Uterus (tissue), 4 donors: ENCODE measurements around the gene PLD2. TPM values are rescaled to one million over a fixed set of nuclear protein-coding genes. Genes with fewer than 3 reads are reported as not detected.

Experiments used
- DNase-seq, 2 donors: peaks; one replicate each; pipeline ENCODE4 v3.0.0-alpha.2; 2019 to 2020
- H3K27ac ChIP-seq, 2 donors: fragments of 200-600 bp; sonication (generic); 1 replicate in 1 of 2; 2 replicates in 1 of 2; pipeline ENCODE4 v1.5.1; 2016 to 2018
- H3K27me3 ChIP-seq, 2 donors: fragments of 200-600 bp; sonication (generic); one replicate each; pipeline ENCODE4 v1.5.1; 2018 to 2019; ENCODE audit warnings: control low read depth in 1 of 2
- H3K36me3 ChIP-seq, 2 donors: fragments of 200-600 bp; sonication (generic); one replicate each; pipeline ENCODE4 v1.5.1; 2019; ENCODE audit warnings: control low read depth in 1 of 2
- H3K4me1 ChIP-seq, 2 donors: fragments of 200-600 bp; sonication (generic); one replicate each; pipeline ENCODE4 v1.5.1; 2018 to 2019; ENCODE audit warnings: control low read depth in 1 of 2
- H3K4me3 ChIP-seq, 2 donors: fragments of 200-600 bp; sonication (generic); 1 replicate in 1 of 2; 2 replicates in 1 of 2; pipeline ENCODE4 v1.5.1; 2018 to 2019; ENCODE audit warnings: mild to moderate bottlenecking in 1 of 2
- H3K9me3 ChIP-seq, 2 donors: fragments of 200-600 bp; sonication (generic); one replicate each; pipeline ENCODE4 v1.5.1; 2019; ENCODE audit warnings: control low read depth in 1 of 2
- POLR2A ChIP-seq, 2 donors: fragments of 450-650 bp; IDR thresholded peaks; one replicate each; pipeline ENCODE4 v1.6.1; 2016; ENCODE audit warnings: antibody characterized with exemption in 2 of 2, mild to moderate bottlenecking in 1 of 2, moderate library complexity in 1 of 2
- intact Hi-C: fragments of 100-400 bp; cut with DNase I; formaldehyde crosslinking; loops from one replicate; pipeline ENCODE4 v1.15.1; 2023; ENCODE audit warnings: low total_unique reads
- total RNA-seq, 4 donors: library from RNA; depleted of rRNA in 3 of 4; stranded (reverse); fragments of >200 nt in 3 of 4; gene quantifications; one replicate each; pipeline versions ENCODE4 v1.1.0 to v1.2.4, GENCODE V29; 2014 to 2023
- TF ChIP-seq, protein P1 (sequence below), 4 experiments: fragments of 200-600 bp in 2 of 4; fragments of 450-650 bp in 2 of 4; sonication (generic) in 2 of 4; IDR thresholded peaks; one replicate each; pipeline ENCODE4 v1.5.1; 2016 to 2019; ENCODE audit warnings: antibody characterized with exemption in 4 of 4, mild to moderate bottlenecking in 2 of 4, moderate library complexity in 1 of 4
- donor health status: DM: yes; HTN: yes; CAD: no.

Gene PLD2
- total RNA-seq, 4 donors from 2014 or later = 10.0 to 54.3 (median 25.1) TPM

DNA sequence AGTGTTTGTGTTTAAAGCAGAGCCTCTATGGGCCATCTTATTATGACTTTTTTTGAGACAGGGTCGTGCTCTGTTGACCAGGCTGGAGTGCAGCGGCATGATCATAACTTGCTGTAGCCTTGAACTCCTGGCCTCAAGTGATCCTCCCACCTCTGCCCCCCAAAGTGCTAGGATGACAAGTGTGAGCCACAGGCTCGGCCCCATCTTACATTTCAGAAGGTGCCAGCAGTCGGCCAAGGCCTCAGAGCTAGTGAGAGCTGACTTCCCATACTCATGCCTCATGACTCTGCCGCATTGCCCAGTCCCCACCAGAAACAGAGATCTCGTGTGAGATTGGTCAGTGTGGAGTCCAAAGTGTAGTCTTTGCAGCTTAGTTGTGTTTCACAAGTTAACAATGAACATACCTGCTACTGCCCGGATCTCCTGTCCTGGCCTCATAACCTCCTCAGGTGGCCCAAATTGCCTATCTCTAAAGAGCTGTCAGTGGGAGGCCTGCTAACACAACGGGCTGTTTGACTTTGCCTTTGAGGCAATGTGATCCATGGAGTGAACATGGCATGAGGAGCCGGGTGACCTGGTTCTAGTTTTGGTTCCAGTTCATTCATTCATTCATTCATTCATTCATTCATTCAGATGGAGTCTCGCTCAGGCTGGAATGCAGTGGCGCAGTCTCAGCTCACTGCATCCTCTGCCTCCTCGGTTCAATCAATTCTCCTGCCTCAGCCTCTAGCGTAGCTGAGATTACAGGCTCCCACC lies 39.9 kb downstream of the PLD2 start:
- Histone ChIP-seq H3K27ac (no peak overlapping the region), H3K27me3 (no peaks in the 10 kb centered on the region), H3K4me3 (no peak overlapping the region), H3K36me3 (no peaks in the 10 kb centered on the region), H3K9me3 (no peaks in the 10 kb centered on the region), H3K4me1 (no peaks in the 10 kb centered on the region)
- no peak for DNase-seq
- TF ChIP-seq POLR2A (IDR thresholded peaks at IDR 0.05) = no peak
- TF ChIP-seq, protein P1, sequence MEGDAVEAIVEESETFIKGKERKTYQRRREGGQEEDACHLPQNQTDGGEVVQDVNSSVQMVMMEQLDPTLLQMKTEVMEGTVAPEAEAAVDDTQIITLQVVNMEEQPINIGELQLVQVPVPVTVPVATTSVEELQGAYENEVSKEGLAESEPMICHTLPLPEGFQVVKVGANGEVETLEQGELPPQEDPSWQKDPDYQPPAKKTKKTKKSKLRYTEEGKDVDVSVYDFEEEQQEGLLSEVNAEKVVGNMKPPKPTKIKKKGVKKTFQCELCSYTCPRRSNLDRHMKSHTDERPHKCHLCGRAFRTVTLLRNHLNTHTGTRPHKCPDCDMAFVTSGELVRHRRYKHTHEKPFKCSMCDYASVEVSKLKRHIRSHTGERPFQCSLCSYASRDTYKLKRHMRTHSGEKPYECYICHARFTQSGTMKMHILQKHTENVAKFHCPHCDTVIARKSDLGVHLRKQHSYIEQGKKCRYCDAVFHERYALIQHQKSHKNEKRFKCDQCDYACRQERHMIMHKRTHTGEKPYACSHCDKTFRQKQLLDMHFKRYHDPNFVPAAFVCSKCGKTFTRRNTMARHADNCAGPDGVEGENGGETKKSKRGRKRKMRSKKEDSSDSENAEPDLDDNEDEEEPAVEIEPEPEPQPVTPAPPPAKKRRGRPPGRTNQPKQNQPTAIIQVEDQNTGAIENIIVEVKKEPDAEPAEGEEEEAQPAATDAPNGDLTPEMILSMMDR (IDR thresholded peaks at IDR 0.05) = no peak
- intact Hi-C loops = no loop called here

DNA sequence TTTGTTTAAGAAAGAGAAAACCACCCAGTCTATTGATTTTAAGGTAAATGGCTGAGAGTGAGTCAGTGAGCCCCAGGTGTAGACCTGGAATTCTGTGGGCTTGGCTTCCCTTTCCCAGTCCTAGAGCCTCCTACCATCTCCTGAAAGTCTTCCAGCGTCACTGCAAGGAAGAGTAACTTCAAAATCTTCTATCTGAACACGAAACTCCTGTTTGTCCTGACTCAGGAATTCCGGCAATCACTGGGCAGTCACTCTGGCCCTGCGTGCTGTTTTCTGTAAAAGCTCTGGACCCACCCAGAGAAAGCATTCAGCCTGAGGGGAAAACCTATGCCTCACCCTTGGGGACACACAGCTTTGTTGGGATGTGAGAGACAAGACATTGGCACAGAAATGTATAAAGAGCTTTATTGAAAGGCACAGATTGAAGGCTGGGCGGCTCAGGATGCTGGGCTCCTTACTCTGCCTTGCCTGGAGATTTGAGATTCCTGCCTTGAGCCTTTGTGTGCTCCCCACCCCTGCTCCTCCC lies 42.1 kb downstream of the PLD2 start:
- Histone ChIP-seq H3K9me3 (no peaks in the 10 kb centered on the region), H3K27ac (no peak overlapping the region), H3K4me1 (no peaks in the 10 kb centered on the region), H3K36me3 (no peaks in the 10 kb centered on the region), H3K4me3 (no peak overlapping the region), H3K27me3 (no peaks in the 10 kb centered on the region)
- TF ChIP-seq, protein P1 (IDR thresholded peaks at IDR 0.05) = no peak
- TF ChIP-seq POLR2A (IDR thresholded peaks at IDR 0.05) = no peak
- intact Hi-C loops = no loop called here
- DNase-seq = no peak

DNA sequence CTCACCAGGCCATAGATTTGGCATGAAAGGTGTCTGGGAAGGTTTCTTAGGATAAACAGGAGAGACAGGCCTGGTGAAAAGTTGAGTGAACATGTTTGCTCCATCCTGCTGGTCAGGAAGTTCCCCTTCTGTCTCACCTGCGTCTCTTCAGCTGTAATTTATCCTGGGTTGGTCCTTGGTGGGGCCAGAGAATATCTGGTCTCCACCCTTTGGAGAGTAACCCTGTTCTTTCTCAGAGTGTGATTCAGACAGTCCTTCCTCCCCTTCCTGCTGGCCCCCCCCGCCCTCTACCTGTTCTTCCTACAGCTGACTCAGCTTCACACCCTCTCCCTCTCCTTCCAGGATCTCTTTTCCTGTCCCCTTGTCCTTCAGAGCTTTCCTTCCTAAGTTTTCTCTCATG lies 43.3 kb downstream of the PLD2 start:
- Histone ChIP-seq H3K27ac (peak overlapping the region; percentile 33 to 74), H3K36me3 (no peaks in the 10 kb centered on the region), H3K4me3 (no peak overlapping the region), H3K9me3 (no peaks in the 10 kb centered on the region), H3K4me1 (no peaks in the 10 kb centered on the region), H3K27me3 (no peaks in the 10 kb centered on the region)
- DNase-seq = no peak
- intact Hi-C loops = no loop called here
- no peak for TF ChIP-seq POLR2A (IDR thresholded peaks at IDR 0.05)
- TF ChIP-seq, protein P1 (IDR thresholded peaks at IDR 0.05) = no peak

DNA sequence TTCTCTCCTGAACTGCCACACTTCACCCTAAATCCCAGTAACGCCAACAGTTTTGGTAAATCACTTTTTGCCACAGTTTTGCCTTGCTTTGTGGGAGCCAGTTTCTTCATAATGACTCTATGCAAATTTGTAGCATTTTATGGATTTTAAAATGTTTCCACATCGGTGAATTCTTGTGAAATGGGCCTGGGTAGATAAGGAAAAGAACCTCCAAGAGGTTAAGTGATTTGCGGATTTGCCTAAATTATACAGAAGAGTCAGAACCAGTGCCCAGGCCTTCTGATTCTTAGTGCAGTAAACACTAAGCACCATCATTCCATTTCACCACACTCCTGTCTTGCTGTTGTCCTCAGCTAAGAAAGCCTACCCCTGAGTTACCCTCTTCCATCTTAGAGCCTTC lies 44.1 kb downstream of the PLD2 start:
- no peaks in the 10 kb centered on the region for H3K27me3 ChIP-seq
- intact Hi-C loops = no loop called here
- no peak overlapping the region for H3K4me3 ChIP-seq
- no peaks in the 10 kb centered on the region for H3K36me3 ChIP-seq
- H3K27ac ChIP-seq = peak overlapping the region; percentile 33 to 74
- H3K9me3 ChIP-seq = no peaks in the 10 kb centered on the region
- no peak for TF ChIP-seq POLR2A (IDR thresholded peaks at IDR 0.05)
- TF ChIP-seq, protein P1 (IDR thresholded peaks at IDR 0.05) = no peak
- no peak for DNase-seq
- peaks cover 0 to 2% of the 10 kb centered on the region in 2 donors for H3K4me1 ChIP-seq

DNA sequence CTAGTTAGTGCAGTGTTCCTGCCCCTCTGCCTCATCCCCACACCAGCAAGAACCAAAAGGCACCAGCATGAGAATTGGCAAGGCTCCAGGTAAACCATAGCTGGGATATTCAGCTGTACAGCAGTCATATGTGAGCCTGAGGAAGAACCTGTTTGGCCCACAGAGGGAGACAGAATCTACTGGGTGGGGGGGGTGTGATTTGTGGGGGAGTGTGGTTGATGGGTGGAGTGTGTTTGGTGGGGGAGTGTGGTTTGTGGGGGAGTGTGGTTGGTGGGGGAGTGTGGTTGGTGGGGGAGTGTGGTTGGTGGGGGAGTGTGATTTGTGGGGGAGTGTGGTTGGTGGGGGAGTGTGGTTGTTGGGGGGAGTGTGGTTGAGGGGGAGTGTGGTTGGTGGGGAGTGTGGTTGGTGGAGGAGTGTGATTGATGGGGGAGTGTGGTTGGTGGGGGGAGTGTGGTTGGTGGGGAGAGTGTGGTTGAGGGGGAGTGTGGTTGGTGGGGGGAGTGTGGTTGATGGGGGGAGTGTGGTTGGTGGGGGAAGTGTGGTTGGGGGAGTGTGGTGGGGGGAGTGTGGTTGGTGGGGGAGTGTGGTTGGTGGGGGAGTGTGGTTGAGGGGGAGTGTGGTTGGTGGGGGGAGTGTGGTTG lies 45.7 kb downstream of the PLD2 start:
- Histone ChIP-seq H3K4me3 (no peak overlapping the region), H3K9me3 (no peaks in the 10 kb centered on the region), H3K27me3 (no peaks in the 10 kb centered on the region), H3K4me1 (peaks cover 0 to 5% of the 10 kb centered on the region in 2 donors), H3K36me3 (no peaks in the 10 kb centered on the region), H3K27ac (peak overlapping the region; percentile 61 to 74)
- intact Hi-C loops = no loop called here
- DNase-seq = no peak
- TF ChIP-seq POLR2A (IDR thresholded peaks at IDR 0.05) = no peak
- TF ChIP-seq, protein P1 (IDR thresholded peaks at IDR 0.05) = no peak
